HG03571 (cell line): ENCODE data around the gene PRG3.
"Not testable (repeated sequence)": the region's sequence is repeated elsewhere in the genome, so short reads cannot be mapped to it uniquely, and the experiment has no call there.

Source experiments
- ATAC-seq: cut with Tn5 transposase; IDR thresholded peaks from one replicate; pipeline ENCODE4 v1.9.1; 2021; ENCODE audit not compliant: unreplicated experiment

PRG3 gene

GRCh38 chr11:57361420-57361819, 19.5 kb downstream of the PRG3 start:
- ATAC-seq = not testable (repeated sequence)

- no peak for ATAC-seq
Observed at GRCh38 chr11:57360991-57361390, 20.0 kb downstream of the PRG3 start.

GRCh38 chr11:57359896-57360690, 20.9 kb downstream of the PRG3 start:
- ATAC-seq = no peak

- no peak for ATAC-seq
Observed at GRCh38 chr11:57359396-57359795, 21.6 kb downstream of the PRG3 start.

- no peak for ATAC-seq
Observed at GRCh38 chr11:57358991-57359390, 22.0 kb downstream of the PRG3 start.

GRCh38 chr11:57358543-57358961, 22.4 kb downstream of the PRG3 start:
- ATAC-seq = no peak

- ATAC-seq = no peak
Observed at GRCh38 chr11:57357856-57358255, 23.1 kb downstream of the PRG3 start.

GRCh38 chr11:57357310-57357709, 23.6 kb downstream of the PRG3 start:
- no peak for ATAC-seq

GRCh38 chr11:57356268-57356667, 24.7 kb downstream of the PRG3 start:
- no peak for ATAC-seq

- ATAC-seq = no peak
Observed at GRCh38 chr11:57354699-57355098, 26.3 kb downstream of the PRG3 start.

GRCh38 chr11:57353852-57354251, 27.1 kb downstream of the PRG3 start:
- ATAC-seq = no peak

- ATAC-seq = no peak
Observed at GRCh38 chr11:57353446-57353845, 27.5 kb downstream of the PRG3 start.

- ATAC-seq = no peak
Observed at GRCh38 chr11:57353036-57353435, 27.9 kb downstream of the PRG3 start.

- no peak for ATAC-seq
Observed at GRCh38 chr11:57349491-57350274, 31.3 kb downstream of the PRG3 start.

- no peak for ATAC-seq
Observed at GRCh38 chr11:57348636-57349313, 32.2 kb downstream of the PRG3 start.

GRCh38 chr11:57348052-57348451, 32.9 kb downstream of the PRG3 start:
- no peak for ATAC-seq

GRCh38 chr11:57347336-57347735, 33.6 kb downstream of the PRG3 start:
- ATAC-seq = no peak

- no peak for ATAC-seq
Observed at GRCh38 chr11:57345555-57346211, 35.3 kb downstream of the PRG3 start.

GRCh38 chr11:57344826-57345225, 36.1 kb downstream of the PRG3 start:
- ATAC-seq = no peak

GRCh38 chr11:57343825-57344224, 37.1 kb downstream of the PRG3 start:
- no peak for ATAC-seq

GRCh38 chr11:57342702-57343101, 38.2 kb downstream of the PRG3 start:
- ATAC-seq = no peak
